DOHH2 (cell line): ENCODE measurements around the gene CEACAM20.

Experiments used
- H3F3A ChIP-seq: fragments of 200-600 bp; sonication (generic), shearing (Covaris generic); 2 replicates; pipeline ENCODE4 v1.6.0; 2016; ENCODE audit warnings: antibody characterized with exemption, mild to moderate bottlenecking; ENCODE audit not compliant: control insufficient read depth, insufficient read depth
- H3K27ac ChIP-seq: fragments of 200-600 bp; sonication (generic); 2 replicates; pipeline ENCODE4 v1.5.1; 2014; ENCODE audit warnings: low read depth, mild to moderate bottlenecking, low read length, moderate library complexity
- H3K27me3 ChIP-seq: fragments of 200-600 bp; sonication (generic); 2 replicates; pipeline ENCODE4 v1.6.1; 2014; ENCODE audit warnings: mild to moderate bottlenecking, low read length, mixed read lengths; ENCODE audit not compliant: control insufficient read depth
- H3K36me3 ChIP-seq: fragments of 200-600 bp; sonication (generic); 2 replicates; pipeline ENCODE4 v1.6.1; 2014; ENCODE audit warnings: mild to moderate bottlenecking, low read length, moderate library complexity, mixed read lengths; ENCODE audit not compliant: control insufficient read depth
- H3K4me1 ChIP-seq: fragments of 200-600 bp; sonication (generic); 2 replicates; pipeline ENCODE4 v1.6.1; 2014; ENCODE audit warnings: mild to moderate bottlenecking, low read length, mixed read lengths; ENCODE audit not compliant: control insufficient read depth
- H3K4me2 ChIP-seq: fragments of 200-600 bp; sonication (generic); 2 replicates; pipeline ENCODE4 v1.6.0; 2014; ENCODE audit warnings: mild to moderate bottlenecking, low read length, moderate library complexity
- H3K4me3 ChIP-seq: fragments of 200-600 bp; sonication (generic); 2 replicates; pipeline ENCODE4 v1.5.1; 2014; ENCODE audit warnings: mild to moderate bottlenecking, low read length, mixed read lengths
- H3K79me2 ChIP-seq: fragments of 200-600 bp; sonication (generic); 2 replicates; pipeline ENCODE4 v1.6.1; 2014; ENCODE audit warnings: mild to moderate bottlenecking, low read length, mixed read lengths; ENCODE audit not compliant: control insufficient read depth
- H3K9me2 ChIP-seq: fragments of 200-600 bp; sonication (generic); replicated peaks from 2 replicates; pipeline ENCODE4 v1.6.1; 2014; ENCODE audit warnings: mild to moderate bottlenecking, low read length, mixed read lengths; ENCODE audit not compliant: control insufficient read depth
- H3K9me3 ChIP-seq: fragments of 200-600 bp; sonication (generic); 2 replicates; pipeline ENCODE4 v1.6.1; 2014; ENCODE audit warnings: antibody characterized with exemption, low read length, mixed read lengths; ENCODE audit not compliant: control insufficient read depth, insufficient read depth
- H4K20me1 ChIP-seq: fragments of 200-600 bp; sonication (generic); 2 replicates; pipeline ENCODE4 v1.6.0; 2014; ENCODE audit warnings: low read depth, mild to moderate bottlenecking, antibody characterized with exemption, low read length, moderate library complexity; ENCODE audit not compliant: control insufficient read depth, insufficient read depth
- EZH2phosphoT487 ChIP-seq: fragments of 200-600 bp; sonication (generic); IDR thresholded peaks from 2 replicates; pipeline ENCODE4 v1.6.1; 2017; ENCODE audit warnings: borderline replicate concordance, mild to moderate bottlenecking, antibody characterized with exemption, low read length, moderate library complexity, mixed read lengths
- TF ChIP-seq, protein P1 (sequence below): fragments of 200-600 bp; sonication (generic); IDR thresholded peaks from one replicate; pipeline ENCODE4 v1.5.1; 2014; ENCODE audit warnings: antibody characterized with exemption, mild to moderate bottlenecking, low read depth, low read length; ENCODE audit not compliant: poor library complexity, severe bottlenecking

CEACAM20 gene

DNA sequence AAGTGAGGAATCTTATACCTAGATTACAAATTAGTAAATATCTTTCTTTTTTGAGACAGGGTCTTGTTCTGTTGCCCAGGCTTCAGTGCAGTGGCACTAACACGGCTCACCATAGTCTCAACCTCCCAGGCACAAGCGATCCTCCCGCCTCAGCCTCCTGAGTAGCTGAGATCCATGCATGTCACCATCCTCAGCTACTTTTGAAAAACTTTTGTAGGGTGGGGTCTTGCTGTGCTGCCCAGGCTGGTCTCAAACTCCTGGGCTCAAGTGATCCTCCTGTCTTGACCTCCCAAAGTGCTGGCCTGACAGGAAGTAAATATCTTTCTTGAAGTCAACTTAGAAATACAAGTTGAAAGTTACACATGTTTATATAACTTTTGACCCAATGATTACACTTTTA, 20.0 kb upstream of the CEACAM20 start:
- no peaks in the 10 kb centered on the region for H3F3A ChIP-seq
- TF ChIP-seq EZH2phosphoT487, result no peak
- TF ChIP-seq, protein P1, sequence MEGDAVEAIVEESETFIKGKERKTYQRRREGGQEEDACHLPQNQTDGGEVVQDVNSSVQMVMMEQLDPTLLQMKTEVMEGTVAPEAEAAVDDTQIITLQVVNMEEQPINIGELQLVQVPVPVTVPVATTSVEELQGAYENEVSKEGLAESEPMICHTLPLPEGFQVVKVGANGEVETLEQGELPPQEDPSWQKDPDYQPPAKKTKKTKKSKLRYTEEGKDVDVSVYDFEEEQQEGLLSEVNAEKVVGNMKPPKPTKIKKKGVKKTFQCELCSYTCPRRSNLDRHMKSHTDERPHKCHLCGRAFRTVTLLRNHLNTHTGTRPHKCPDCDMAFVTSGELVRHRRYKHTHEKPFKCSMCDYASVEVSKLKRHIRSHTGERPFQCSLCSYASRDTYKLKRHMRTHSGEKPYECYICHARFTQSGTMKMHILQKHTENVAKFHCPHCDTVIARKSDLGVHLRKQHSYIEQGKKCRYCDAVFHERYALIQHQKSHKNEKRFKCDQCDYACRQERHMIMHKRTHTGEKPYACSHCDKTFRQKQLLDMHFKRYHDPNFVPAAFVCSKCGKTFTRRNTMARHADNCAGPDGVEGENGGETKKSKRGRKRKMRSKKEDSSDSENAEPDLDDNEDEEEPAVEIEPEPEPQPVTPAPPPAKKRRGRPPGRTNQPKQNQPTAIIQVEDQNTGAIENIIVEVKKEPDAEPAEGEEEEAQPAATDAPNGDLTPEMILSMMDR, result no peak
- no peaks in the 10 kb centered on the region; the same call in 1 of the 2 replicates for H3K9me3 ChIP-seq
- no peaks in the 10 kb centered on the region for H3K4me1 ChIP-seq
- no peaks in the 10 kb centered on the region for H4K20me1 ChIP-seq
- no peak overlapping the region for H3K4me3 ChIP-seq
- no peaks in the 10 kb centered on the region for H3K36me3 ChIP-seq
- no peaks in the 10 kb centered on the region for H3K27me3 ChIP-seq
- H3K27ac ChIP-seq, result no peak overlapping the region
- no peaks in the 10 kb centered on the region for H3K79me2 ChIP-seq
- no peak overlapping the region for H3K4me2 ChIP-seq
- no peaks in the 10 kb centered on the region for H3K9me2 ChIP-seq

DNA sequence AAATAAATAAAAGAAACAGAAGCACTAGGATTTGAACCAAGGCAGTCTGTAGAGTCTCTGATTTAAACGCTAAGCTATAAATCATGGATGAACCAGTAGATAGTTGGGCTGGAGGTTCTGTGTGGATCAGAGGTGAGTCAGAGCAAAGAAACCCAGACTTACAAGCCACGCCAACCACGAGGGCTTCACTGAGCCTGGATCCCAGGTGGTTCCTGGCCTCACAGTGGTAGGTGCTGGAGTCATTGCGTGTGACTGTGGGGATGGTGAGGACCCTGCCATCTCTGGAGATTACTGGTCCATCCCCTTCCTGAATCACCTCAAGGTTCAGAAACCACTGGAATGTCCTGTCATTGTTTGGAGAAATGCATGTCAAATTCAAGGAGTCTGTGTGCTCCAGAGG, 19.3 kb upstream of the CEACAM20 start:
- no peaks in the 10 kb centered on the region for H3K4me1 ChIP-seq
- H3F3A ChIP-seq, result no peaks in the 10 kb centered on the region
- no peaks in the 10 kb centered on the region for H3K27me3 ChIP-seq
- no peaks in the 10 kb centered on the region for H3K79me2 ChIP-seq
- H3K27ac ChIP-seq, result no peak overlapping the region
- no peaks in the 10 kb centered on the region; the same call in 1 of the 2 replicates for H3K9me3 ChIP-seq
- H3K36me3 ChIP-seq, result no peaks in the 10 kb centered on the region
- TF ChIP-seq, protein P1, result no peak
- H3K4me3 ChIP-seq, result no peak overlapping the region
- no peak overlapping the region for H3K4me2 ChIP-seq
- no peaks in the 10 kb centered on the region for H3K9me2 ChIP-seq
- no peaks in the 10 kb centered on the region for H4K20me1 ChIP-seq

DNA sequence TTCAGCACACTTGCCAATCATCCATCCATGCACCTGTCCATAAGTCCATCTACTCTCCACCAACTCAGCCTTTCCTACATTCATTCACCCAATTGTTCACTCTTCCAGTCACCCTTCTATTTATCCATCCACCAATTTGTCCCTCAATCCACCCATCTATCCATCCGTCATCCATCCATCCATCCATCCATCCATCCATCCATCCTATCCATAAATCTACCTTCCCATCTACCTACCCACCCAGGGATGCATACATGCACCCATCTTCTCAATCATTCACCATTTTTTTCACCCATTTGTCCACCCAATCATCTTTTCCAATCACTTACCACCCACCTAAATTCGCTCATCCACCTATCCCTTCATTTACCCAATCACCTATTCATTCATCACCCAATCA, 14.6 kb upstream of the CEACAM20 start:
- Histone ChIP-seq H3K79me2 (no peaks in the 10 kb centered on the region), H4K20me1 (no peaks in the 10 kb centered on the region), H3K27me3 (no peaks in the 10 kb centered on the region), H3K36me3 (no peaks in the 10 kb centered on the region), H3K4me2 (no peak overlapping the region), H3F3A (no peaks in the 10 kb centered on the region), H3K9me2 (no peaks in the 10 kb centered on the region), H3K4me3 (no peak overlapping the region), H3K4me1 (no peaks in the 10 kb centered on the region), H3K27ac (no peak overlapping the region), H3K9me3 (no peaks in the 10 kb centered on the region; the same call in 1 of the 2 replicates)
- TF ChIP-seq EZH2phosphoT487, result no peak
- TF ChIP-seq, protein P1, result no peak

DNA sequence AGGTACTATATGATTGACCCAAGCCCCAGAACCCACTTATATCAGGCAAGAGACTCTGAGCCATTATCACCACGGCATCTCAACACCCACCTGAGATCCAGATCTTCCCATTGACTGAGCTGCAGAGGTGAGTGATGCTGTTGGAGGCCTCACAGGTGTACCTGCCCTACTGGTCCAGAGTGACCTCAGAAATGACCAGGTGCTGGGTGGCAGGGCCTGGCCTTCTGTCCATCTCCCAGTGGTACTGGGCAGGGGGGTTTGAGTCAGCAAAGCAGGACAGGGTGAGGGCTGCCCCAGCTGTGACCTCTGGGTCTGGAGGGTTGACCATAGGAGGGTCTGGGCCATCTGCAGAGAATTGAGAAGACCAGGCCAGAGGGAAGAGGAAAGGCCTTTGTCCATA, 13.2 kb upstream of the CEACAM20 start:
- Histone ChIP-seq H3K9me3 (no peaks in the 10 kb centered on the region), H3K9me2 (no peaks in the 10 kb centered on the region), H3K27me3 (no peaks in the 10 kb centered on the region), H4K20me1 (no peaks in the 10 kb centered on the region), H3F3A (no peaks in the 10 kb centered on the region), H3K4me2 (no peak overlapping the region), H3K36me3 (no peaks in the 10 kb centered on the region), H3K4me1 (no peaks in the 10 kb centered on the region), H3K4me3 (no peak overlapping the region), H3K27ac (no peak overlapping the region), H3K79me2 (no peaks in the 10 kb centered on the region)
- TF ChIP-seq EZH2phosphoT487, result no peak
- TF ChIP-seq, protein P1, result no peak
